ENCODE data around the gene NRXN2.

NRXN2 gene

GRCh38 chr11:64694821-64695365 is 28.1 kb downstream of the NRXN2 start:
- DNase-seq = peak in 1 of 3 donors; percentile 39
- Histone ChIP-seq H3K9me3 (ENCODE audit: control extremely low read depth in 1 of 5, control insufficient read depth in 4 of 5, insufficient read depth in 2 of 5, low read depth in 1 of 5, low read length in 4 of 5) (no peaks in the 10 kb centered on the region), H3K4me3 (ENCODE audit: control insufficient read depth in 1 of 7, extremely low read depth in 1 of 7, insufficient read depth in 4 of 7, low read depth in 2 of 7, low read length in 6 of 7) (no peak overlapping the region), H3K4me1 (ENCODE audit: control extremely low read depth in 1 of 4, control insufficient read depth in 4 of 4, insufficient read depth in 4 of 4, low read length in 3 of 4) (peaks cover 3 to 25% (median 15%) of the 10 kb centered on the region in 4 experiments), H3K36me3 (ENCODE audit: control insufficient read depth in 4 of 4, insufficient read depth in 4 of 4, low read length in 3 of 4) (no peaks in the 10 kb centered on the region), H3K27me3 (replicated peaks in 2 of 5; ENCODE audit: control insufficient read depth in 4 of 5, insufficient read depth in 5 of 5, low read length in 4 of 5) (peaks cover 0 to 12% (median 0%) of the 10 kb centered on the region in 5 experiments), H3K27ac (ENCODE audit: insufficient read depth in 1 of 2, low read depth in 1 of 2, low read length in 2 of 2, poor library complexity in 1 of 2, severe bottlenecking in 2 of 2) (no peak overlapping the region)
- POLR2A ChIA-PET = interaction anchor here (1.5 kb wide), 1 partner anchor 9 kb away, joined by 3 read pairs; no protein-coding TSS in a partner anchor
- CTCF ChIA-PET = interaction anchor here (0.7 to 2.3 kb wide), 5 partner anchors 8 to 44 kb away, joined by 3 to 22 read pairs (median 4); no protein-coding TSS in a partner anchor
- WGBS (ENCODE audit: insufficient coverage) = 49% methylated on average over 5 of the region's 5 CpGs

GRCh38 chr11:64694026-64694755 is 28.8 kb downstream of the NRXN2 start:
- DNase-seq = no peak
- CTCF ChIA-PET = interaction anchor here (0.8 to 2.3 kb wide), 9 partner anchors 8 to 94 kb away, joined by 3 to 22 read pairs (median 3); no protein-coding TSS in a partner anchor
- Histone ChIP-seq H3K4me3 (ENCODE audit: control insufficient read depth in 1 of 7, extremely low read depth in 1 of 7, insufficient read depth in 4 of 7, low read depth in 2 of 7, low read length in 6 of 7) (no peak overlapping the region), H3K27ac (ENCODE audit: insufficient read depth in 1 of 2, low read depth in 1 of 2, low read length in 2 of 2, poor library complexity in 1 of 2, severe bottlenecking in 2 of 2) (no peak overlapping the region), H3K9me3 (ENCODE audit: control extremely low read depth in 1 of 5, control insufficient read depth in 4 of 5, insufficient read depth in 2 of 5, low read depth in 1 of 5, low read length in 4 of 5) (no peaks in the 10 kb centered on the region), H3K36me3 (ENCODE audit: control insufficient read depth in 4 of 4, insufficient read depth in 4 of 4, low read length in 3 of 4) (no peaks in the 10 kb centered on the region), H3K4me1 (ENCODE audit: control extremely low read depth in 1 of 4, control insufficient read depth in 4 of 4, insufficient read depth in 4 of 4, low read length in 3 of 4) (peaks cover 3 to 29% (median 16%) of the 10 kb centered on the region in 4 experiments), H3K27me3 (replicated peaks in 2 of 5; ENCODE audit: control insufficient read depth in 4 of 5, insufficient read depth in 5 of 5, low read length in 4 of 5) (peaks cover 0 to 12% (median 0%) of the 10 kb centered on the region in 5 experiments)
- WGBS (ENCODE audit: insufficient coverage) = 89% methylated on average over 3 of the region's 4 CpGs
- POLR2A ChIA-PET = interaction anchor here (1.5 kb wide), 1 partner anchor 10 kb away, joined by 3 read pairs; no protein-coding TSS in a partner anchor

GRCh38 chr11:64692764-64693331 is 30.1 kb downstream of the NRXN2 start:
- peak in 1 of 3 donors; percentile 33 for DNase-seq
- peak overlapping the region in 3 of 7 experiments; percentile 36 to 60 (median 39) for H3K4me3 ChIP-seq (ENCODE audit: control insufficient read depth in 1 of 7, extremely low read depth in 1 of 7, insufficient read depth in 4 of 7, low read depth in 2 of 7, low read length in 6 of 7)
- 0% methylated on average over 4 of the region's 13 CpGs for WGBS (ENCODE audit: insufficient coverage)
- no peak overlapping the region for H3K27ac ChIP-seq (ENCODE audit: insufficient read depth in 1 of 2, low read depth in 1 of 2, low read length in 2 of 2, poor library complexity in 1 of 2, severe bottlenecking in 2 of 2)
- peaks cover 0 to 12% (median 0%) of the 10 kb centered on the region in 5 experiments for H3K27me3 ChIP-seq (replicated peaks in 2 of 5; ENCODE audit: control insufficient read depth in 4 of 5, insufficient read depth in 5 of 5, low read length in 4 of 5)
- ChIA-PET CTCF (interaction anchor here (0.6 to 2.3 kb wide), 5 partner anchors 12 to 242 kb away, joined by 3 to 22 read pairs (median 4); no protein-coding TSS in a partner anchor), POLR2A (interaction anchor here (1.5 kb wide), 1 partner anchor 12 kb away, joined by 3 read pairs; no protein-coding TSS in a partner anchor)
- peaks cover 3 to 42% (median 26%) of the 10 kb centered on the region in 4 experiments for H3K4me1 ChIP-seq (ENCODE audit: control extremely low read depth in 1 of 4, control insufficient read depth in 4 of 4, insufficient read depth in 4 of 4, low read length in 3 of 4)
- H3K36me3 ChIP-seq (ENCODE audit: control insufficient read depth in 4 of 4, insufficient read depth in 4 of 4, low read length in 3 of 4) = no peaks in the 10 kb centered on the region
- no peaks in the 10 kb centered on the region for H3K9me3 ChIP-seq (ENCODE audit: control extremely low read depth in 1 of 5, control insufficient read depth in 4 of 5, insufficient read depth in 2 of 5, low read depth in 1 of 5, low read length in 4 of 5)

- Histone ChIP-seq H3K27me3 (replicated peaks in 2 of 5; ENCODE audit: control insufficient read depth in 4 of 5, insufficient read depth in 5 of 5, low read length in 4 of 5) (peaks cover 0 to 12% (median 0%) of the 10 kb centered on the region in 5 experiments), H3K9me3 (ENCODE audit: control extremely low read depth in 1 of 5, control insufficient read depth in 4 of 5, insufficient read depth in 2 of 5, low read depth in 1 of 5, low read length in 4 of 5) (no peaks in the 10 kb centered on the region), H3K4me3 (ENCODE audit: control insufficient read depth in 1 of 7, extremely low read depth in 1 of 7, insufficient read depth in 4 of 7, low read depth in 2 of 7, low read length in 6 of 7) (no peak overlapping the region), H3K4me1 (ENCODE audit: control extremely low read depth in 1 of 4, control insufficient read depth in 4 of 4, insufficient read depth in 4 of 4, low read length in 3 of 4) (peaks cover 3 to 55% (median 32%) of the 10 kb centered on the region in 4 experiments), H3K36me3 (ENCODE audit: control insufficient read depth in 4 of 4, insufficient read depth in 4 of 4, low read length in 3 of 4) (no peaks in the 10 kb centered on the region), H3K27ac (ENCODE audit: insufficient read depth in 1 of 2, low read depth in 1 of 2, low read length in 2 of 2, poor library complexity in 1 of 2, severe bottlenecking in 2 of 2) (no peak overlapping the region)
- no peak for DNase-seq
- ChIA-PET POLR2A (interaction anchor here (1.3 kb wide), 1 partner anchor 53 kb away, joined by 3 read pairs; no protein-coding TSS in a partner anchor), CTCF (interaction anchor here (0.6 to 2.0 kb wide), 7 partner anchors 12 to 339 kb away, joined by 3 to 16 read pairs (median 4); no protein-coding TSS in a partner anchor)
- WGBS (ENCODE audit: insufficient coverage) = 100% methylated on average over 1 of the region's 1 CpG
Observed at GRCh38 chr11:64691543-64691942, 31.5 kb downstream of the NRXN2 start.

GRCh38 chr11:64690235-64690634 is 32.8 kb downstream of the NRXN2 start:
- Histone ChIP-seq H3K36me3 (ENCODE audit: control insufficient read depth in 4 of 4, insufficient read depth in 4 of 4, low read length in 3 of 4) (no peaks in the 10 kb centered on the region), H3K4me3 (ENCODE audit: control insufficient read depth in 1 of 7, extremely low read depth in 1 of 7, insufficient read depth in 4 of 7, low read depth in 2 of 7, low read length in 6 of 7) (no peak overlapping the region), H3K9me3 (ENCODE audit: control extremely low read depth in 1 of 5, control insufficient read depth in 4 of 5, insufficient read depth in 2 of 5, low read depth in 1 of 5, low read length in 4 of 5) (no peaks in the 10 kb centered on the region), H3K4me1 (ENCODE audit: control extremely low read depth in 1 of 4, control insufficient read depth in 4 of 4, insufficient read depth in 4 of 4, low read length in 3 of 4) (peaks cover 3 to 62% (median 37%) of the 10 kb centered on the region in 4 experiments), H3K27me3 (replicated peaks in 2 of 5; ENCODE audit: control insufficient read depth in 4 of 5, insufficient read depth in 5 of 5, low read length in 4 of 5) (peaks cover 0 to 9% (median 0%) of the 10 kb centered on the region in 5 experiments), H3K27ac (ENCODE audit: insufficient read depth in 1 of 2, low read depth in 1 of 2, low read length in 2 of 2, poor library complexity in 1 of 2, severe bottlenecking in 2 of 2) (no peak overlapping the region)
- ChIA-PET POLR2A (no interaction called here), CTCF (interaction anchor here (1.6 to 4.3 kb wide), 10 partner anchors 9 to 195 kb away, joined by 4 to 48 read pairs (median 15); no protein-coding TSS in a partner anchor)
- WGBS (ENCODE audit: insufficient coverage) = 50% methylated on average over 6 of the region's 8 CpGs
- no peak for DNase-seq

GRCh38 chr11:64688534-64688982 is 34.4 kb downstream of the NRXN2 start:
- H3K27me3 ChIP-seq (replicated peaks in 2 of 5; ENCODE audit: control insufficient read depth in 4 of 5, insufficient read depth in 5 of 5, low read length in 4 of 5) = peaks cover 0 to 6% (median 0%) of the 10 kb centered on the region in 5 experiments
- CTCF ChIA-PET = interaction anchor here (0.7 to 4.3 kb wide), 39 partner anchors 8 to 371 kb away, joined by 3 to 48 read pairs (median 6); partner anchors contain the start of gene PRDX5
- peaks cover 3 to 58% (median 36%) of the 10 kb centered on the region in 4 experiments for H3K4me1 ChIP-seq (ENCODE audit: control extremely low read depth in 1 of 4, control insufficient read depth in 4 of 4, insufficient read depth in 4 of 4, low read length in 3 of 4)
- no peaks in the 10 kb centered on the region for H3K36me3 ChIP-seq (ENCODE audit: control insufficient read depth in 4 of 4, insufficient read depth in 4 of 4, low read length in 3 of 4)
- 0% methylated on average over 10 of the region's 13 CpGs for WGBS (ENCODE audit: insufficient coverage)
- POLR2A ChIA-PET = interaction anchor here (1.1 kb wide), 1 partner anchor 57 kb away, joined by 3 read pairs; no protein-coding TSS in a partner anchor
- no peak overlapping the region for H3K27ac ChIP-seq (ENCODE audit: insufficient read depth in 1 of 2, low read depth in 1 of 2, low read length in 2 of 2, poor library complexity in 1 of 2, severe bottlenecking in 2 of 2)
- no peaks in the 10 kb centered on the region for H3K9me3 ChIP-seq (ENCODE audit: control extremely low read depth in 1 of 5, control insufficient read depth in 4 of 5, insufficient read depth in 2 of 5, low read depth in 1 of 5, low read length in 4 of 5)
- peak overlapping the region; percentile 35 to 79 (median 58) for H3K4me3 ChIP-seq (ENCODE audit: control insufficient read depth in 1 of 7, extremely low read depth in 1 of 7, insufficient read depth in 4 of 7, low read depth in 2 of 7, low read length in 6 of 7)
- DNase-seq = peak; percentile 93 to 96 (median 95)
